ENCODE measurements around the gene AFAP1.

- TF ChIP-seq CTCF (IDR thresholded peaks at IDR 0.05) (no peak), POLR2A (IDR thresholded peaks at IDR 0.05) (no peak)
These were observed 149.6 kb downstream of the AFAP1 start for GRCh38 chr4:7790023-7790422.

Measured in uterus (tissue), 2 donors.